IMR-90 (cell line): ENCODE data around the gene PSORS1C2. TPM values are rescaled to one million over a fixed set of nuclear protein-coding genes. Genes with fewer than 3 reads are reported as not detected.

Experiments
- ATAC-seq: fragments of 200-7000 bp; cut with Tn5 transposase; 2 replicates; pipeline ENCODE4 v1.9.1; 2020; ENCODE audit warnings: low read depth, mild to moderate bottlenecking, moderate library complexity
- BruUV-seq: library from RNA; stranded (reverse); fragments of 400-500 nt; replicated peaks from 2 replicates; lab custom pipeline; 2021; lab: Mats Ljungman, UMichigan
- CTCF ChIA-PET: fragments of 300-600 bp; formaldehyde crosslinking; extraction: SDS; loops from one replicate; lab custom pipeline; 2021; ENCODE audit warnings: antibody characterized with exemption; lab: Yijun Ruan, JAX
- POLR2A ChIA-PET: fragments of 300-600 bp; sonication (Branson Sonifier 250); formaldehyde crosslinking; loops from one replicate; lab custom pipeline; 2022; ENCODE audit warnings: antibody characterized with exemption; ENCODE audit not compliant: unreplicated experiment; lab: Charles Lee
- DNase-seq: peaks from one replicate; pipeline ENCODE4 v3.0.0; 2013
- H2AFZ ChIP-seq: replicated peaks from 2 replicates; pipeline ENCODE3; 2013; ENCODE audit warnings: low read length, mild to moderate bottlenecking; ENCODE audit not compliant: poor library complexity
- H2AK5ac ChIP-seq: 2 replicates; pipeline ENCODE4 v1.6.1; 2013; ENCODE audit warnings: low read depth, low read length, inconsistent platforms
- H2AK9ac ChIP-seq: replicated peaks from 2 replicates; pipeline ENCODE3; 2013; ENCODE audit warnings: mild to moderate bottlenecking, low read depth, low read length, moderate library complexity; ENCODE audit not compliant: poor library complexity
- H2BK120ac ChIP-seq: 2 replicates; pipeline ENCODE4 v1.6.1; 2013; ENCODE audit warnings: low read depth, low read length, inconsistent platforms
- H2BK15ac ChIP-seq: 3 replicates; pipeline ENCODE4 v1.6.1; 2013; ENCODE audit warnings: low read depth, low read length, inconsistent platforms
- H2BK20ac ChIP-seq: 2 replicates; pipeline ENCODE4 v1.6.1; 2013; ENCODE audit warnings: low read depth, mild to moderate bottlenecking, inconsistent platforms, low read length, moderate library complexity
- H2BK5ac ChIP-seq: 2 replicates; pipeline ENCODE4 v1.6.1; 2013; ENCODE audit warnings: mild to moderate bottlenecking, low read depth, low read length, inconsistent platforms; ENCODE audit not compliant: poor library complexity, severe bottlenecking
- H3K14ac ChIP-seq: replicated peaks from 2 replicates; pipeline ENCODE4 v1.6.1; 2013; ENCODE audit warnings: low read depth, low read length, inconsistent platforms
- H3K18ac ChIP-seq: 2 replicates; pipeline ENCODE4 v1.6.1; 2013; ENCODE audit warnings: low read depth, low read length, control low read depth
- H3K23ac ChIP-seq: 2 replicates; pipeline ENCODE4 v1.6.1; 2013; ENCODE audit warnings: low read depth, low read length, inconsistent platforms
- H3K27ac ChIP-seq: 2 replicates; pipeline ENCODE4 v1.5.1; 2013; ENCODE audit warnings: mild to moderate bottlenecking, control low read depth, low read length; ENCODE audit not compliant: insufficient read depth
- H3K27me3 ChIP-seq: 2 replicates; pipeline ENCODE4 v1.6.1; 2013; ENCODE audit warnings: low read length; ENCODE audit not compliant: control insufficient read depth, insufficient read depth
- H3K36me3 ChIP-seq: 2 replicates; pipeline ENCODE4 v1.6.1; 2013; ENCODE audit warnings: low read length, mixed read lengths; ENCODE audit not compliant: control insufficient read depth, insufficient read depth
- H3K4ac ChIP-seq: 2 replicates; pipeline ENCODE4 v1.6.1; 2013; ENCODE audit warnings: low read depth, low read length, inconsistent platforms
- H3K4me1 ChIP-seq: 2 replicates; pipeline ENCODE4 v1.6.1; 2013; ENCODE audit warnings: low read length, mixed read lengths; ENCODE audit not compliant: control insufficient read depth, insufficient read depth
- H3K4me2 ChIP-seq: 2 replicates; pipeline ENCODE4 v1.6.1; 2013; ENCODE audit warnings: low read depth, mild to moderate bottlenecking, control low read depth, low read length, moderate library complexity
- H3K4me3 ChIP-seq: 2 replicates; pipeline ENCODE4 v1.5.1; 2013; ENCODE audit warnings: low read depth, mild to moderate bottlenecking, control low read depth, low read length, moderate library complexity; ENCODE audit not compliant: insufficient read depth
- H3K56ac ChIP-seq: 2 replicates; pipeline ENCODE4 v1.6.1; 2013; ENCODE audit warnings: low read length, inconsistent platforms; ENCODE audit not compliant: insufficient read depth; ENCODE audit errors: extremely low read depth
- H3K79me1 ChIP-seq, 2 experiments: 2 replicates each; pipeline ENCODE4 v1.6.1; 2013; ENCODE audit warnings: low read length in 2 of 2, inconsistent platforms in 1 of 2, low read depth in 1 of 2
- H3K9ac ChIP-seq: 2 replicates; pipeline ENCODE4 v1.6.1; 2013; ENCODE audit warnings: low read depth, low read length, control low read depth
- H3K9me1 ChIP-seq: 2 replicates; pipeline ENCODE4 v1.6.1; 2013; ENCODE audit warnings: low read length, inconsistent platforms; ENCODE audit not compliant: insufficient read depth
- H3K9me3 ChIP-seq: 2 replicates; pipeline ENCODE4 v1.6.1; 2013; ENCODE audit warnings: low read length; ENCODE audit not compliant: control insufficient read depth, insufficient read depth
- H4K20me1 ChIP-seq: 2 replicates; pipeline ENCODE4 v1.6.1; 2013; ENCODE audit warnings: low read length, inconsistent platforms; ENCODE audit not compliant: insufficient read depth
- H4K5ac ChIP-seq: 2 replicates; pipeline ENCODE4 v1.6.1; 2013; ENCODE audit warnings: mild to moderate bottlenecking, low read depth, low read length, control low read depth
- H4K8ac ChIP-seq, 2 experiments: 2 replicates each; pipeline ENCODE4 v1.6.1; 2013; ENCODE audit warnings: low read depth in 2 of 2, low read length in 2 of 2, control low read depth in 1 of 2, inconsistent platforms in 1 of 2
- H4K91ac ChIP-seq: 2 replicates; pipeline ENCODE4 v1.6.1; 2013; ENCODE audit warnings: low read depth, low read length, inconsistent platforms; ENCODE audit not compliant: insufficient read depth
- BHLHE40 ChIP-seq: fragments of 150-350 bp; IDR thresholded peaks from 2 replicates; pipeline ENCODE4 v1.6.1; 2016; ENCODE audit warnings: mild to moderate bottlenecking, low read depth, low read length
- MAZ ChIP-seq: IDR thresholded peaks from 2 replicates; pipeline ENCODE4 v1.6.1; 2012; ENCODE audit warnings: low read depth, mild to moderate bottlenecking, low read length, improper control_type of control experiment, moderate library complexity, borderline replicate concordance
- NFE2L2 ChIP-seq: fragments of 150-350 bp; IDR thresholded peaks from 2 replicates; pipeline ENCODE4 v1.6.1; 2016; ENCODE audit warnings: low read depth, mild to moderate bottlenecking, low read length
- POLR2A ChIP-seq: IDR thresholded peaks from 2 replicates; pipeline ENCODE4 v1.6.1; 2012; ENCODE audit warnings: mild to moderate bottlenecking, low read depth, low read length
- RAD21 ChIP-seq: IDR thresholded peaks from 2 replicates; pipeline ENCODE4 v1.6.1; 2012; ENCODE audit warnings: low read length, improper control_type of control experiment
- WGBS, 2 experiments: methylation state at CpG; one replicate each; pipeline versions ENCODE4 v1.1.5 to v1.1.7; 2013; ENCODE audit warnings: missing lambda C conversion rate in 2 of 2; ENCODE audit not compliant: insufficient read length in 1 of 2; ENCODE audit errors: extremely low coverage in 2 of 2; 5-methylcytosine and 5-hydroxymethylcytosine counted together
- dilution Hi-C: fragments of 300-500 bp; cut with HindIII; formaldehyde crosslinking; loops from one replicate; pipeline ENCODE4 v1.14.3; 2018; ENCODE audit warnings: low sequenced_read_pairs; ENCODE audit not compliant: unreplicated experiment
- in situ Hi-C: fragments of 300-500 bp; cut with MboI; formaldehyde crosslinking; loops from 3 replicates; pipeline ENCODE4 v1.14.3; 2019; ENCODE audit warnings: low sequenced_read_pairs, inconsistent platforms, mixed read lengths
- intact Hi-C: fragments of 100-400 bp; cut with micrococcal nuclease; formaldehyde crosslinking; loops from 2 replicates; pipeline ENCODE4 v1.10.0; 2022
- polyA plus RNA-seq, 3 experiments: library from polyadenylated mRNA; depleted of rRNA; stranded (reverse); fragments of >200 nt; gene quantifications; 2 replicates each; pipeline ENCODE4 v1.2.3, GENCODE V29; 2012; ENCODE audit warnings: low replicate concordance in 1 of 3
- total RNA-seq: library from RNA; depleted of rRNA; stranded (reverse); fragments of >200 nt; gene quantifications from 2 replicates; pipeline ENCODE4 v1.2.3, GENCODE V29; 2012

The PSORS1C2 gene
- total and polyA plus RNA-seq, 2 of the 4 experiments (the other 2 are of a cell fraction): not detected

- no peak for ATAC-seq
- CTCF ChIA-PET: interaction anchor here (0.6 kb wide), 1 partner anchor 12 kb away, joined by 3 read pairs; no protein-coding TSS in a partner anchor
- 60% methylated on average over 2 of the region's 3 CpGs; no CpG with 5 or more reads in 1 of the 2 experiments for WGBS, 2 experiments
Measured at GRCh38 chr6:31091680-31092079, 47.2 kb downstream of the PSORS1C2 start.

More at GRCh38 chr6:31091680-31092079, 47.2 kb downstream of the PSORS1C2 start:
- BruUV-seq: no TSS peak
- H3K9ac ChIP-seq: no peak overlapping the region
- H2AK5ac ChIP-seq: no peak overlapping the region
- H3K4me3 ChIP-seq: no peak overlapping the region
- dilution Hi-C loops: no loop called here
- peaks cover 3% of the 10 kb centered on the region for H3K4me1 ChIP-seq
- TF ChIP-seq MAZ (no peak), NFE2L2 (no peak), BHLHE40 (no peak), POLR2A (no peak), RAD21 (no peak)
- H2BK5ac ChIP-seq: no peak overlapping the region
- no peak overlapping the region for H2AK9ac ChIP-seq
- H3K14ac ChIP-seq: no peak overlapping the region
- H2AFZ ChIP-seq: no peak overlapping the region
- no peak overlapping the region for H4K8ac ChIP-seq
- H3K79me1 ChIP-seq: no peaks in the 10 kb centered on the region
- H3K27ac ChIP-seq: no peak overlapping the region
- intact Hi-C loops: no loop called here
- DNase-seq: no peak
- 0 out of 2 replicates have a peak, but pooled peaks cover 3% of the 10 kb centered on the region for H4K20me1 ChIP-seq
- no peak overlapping the region for H2BK120ac ChIP-seq
- no peak overlapping the region for H3K56ac ChIP-seq
- no peaks in the 10 kb centered on the region for H3K36me3 ChIP-seq
- in situ Hi-C loops: loop anchor here (25.0 kb wide), 1 partner anchor 604 kb away; the partner anchor contains the start of gene HLA-E
- H4K5ac ChIP-seq: no peak overlapping the region
- peaks cover 2% of the 10 kb centered on the region for H3K27me3 ChIP-seq
- H3K9me1 ChIP-seq: no peaks in the 10 kb centered on the region
- H3K23ac ChIP-seq: no peak overlapping the region
- H3K4ac ChIP-seq: no peak overlapping the region
- no peak overlapping the region for H2BK15ac ChIP-seq
- H3K4me2 ChIP-seq: no peak overlapping the region
- no peaks in the 10 kb centered on the region for H3K9me3 ChIP-seq
- no peak overlapping the region for H3K18ac ChIP-seq
- POLR2A ChIA-PET: no interaction called here
- no peak overlapping the region for H2BK20ac ChIP-seq
- no peak overlapping the region for H4K91ac ChIP-seq
